Endothelial cell of umbilical vein (primary cell): ENCODE results near the gene HUWE1. TPM values are rescaled to one million over a fixed set of nuclear protein-coding genes. Genes with fewer than 3 reads are reported as not detected.
A peak's percentile ranks its signal among the peaks of the same experiment; 100 is the strongest.

Experiments
- Bru-seq: library from RNA; stranded (reverse); fragments of 400-500 nt; gene quantifications from one replicate; lab custom pipeline; 2021; lab: Mats Ljungman, UMichigan
- BruChase-seq, 2 experiments: library from RNA; stranded (reverse); fragments of 400-500 nt; gene quantifications; one replicate each; lab custom pipeline; 2021; lab: Mats Ljungman, UMichigan
- BruUV-seq: library from RNA; stranded (reverse); fragments of 400-500 nt; replicated peaks from 2 replicates; lab custom pipeline; 2021; lab: Mats Ljungman, UMichigan
- CTCF ChIA-PET: fragments of 300-600, 350-600 bp; sonication (Branson Sonifier 250); formaldehyde crosslinking; loops from one replicate; lab custom pipeline; 2021; ENCODE audit warnings: antibody characterized with exemption, inconsistent platforms; lab: Charles Lee
- POLR2A ChIA-PET: fragments of 300-600, 350-600 bp; sonication (Branson Sonifier 250); formaldehyde crosslinking; loops from one replicate; lab custom pipeline; 2021; ENCODE audit warnings: antibody characterized with exemption, inconsistent platforms; lab: Charles Lee
- DNase-seq: peaks from one replicate; pipeline ENCODE4 v3.0.0-alpha.2; 2011; ENCODE audit warnings: low read depth, low spot score
- FAIRE-seq: peaks from 2 replicates; lab custom pipeline; 2011; peaks lifted over from hg19 to GRCh38; lab: Jason Lieb, UNC
- H2AFZ ChIP-seq: 2 replicates; pipeline ENCODE4 v1.6.0; 2012; ENCODE audit warnings: low read depth, low read length, control low read depth, inconsistent platforms
- H3K27ac ChIP-seq: 2 replicates; pipeline ENCODE4 v1.5.1; 2011; ENCODE audit warnings: low read depth, mild to moderate bottlenecking, control low read depth, low read length, moderate library complexity; ENCODE audit not compliant: insufficient read depth
- H3K27me3 ChIP-seq, 2 experiments: 2 replicates each; pipeline versions ENCODE4 v1.6.0 to v1.6.1; 2011; ENCODE audit warnings: low read length in 2 of 2, mixed read lengths in 1 of 2; ENCODE audit not compliant: control insufficient read depth in 2 of 2, insufficient read depth in 2 of 2
- H3K36me3 ChIP-seq, 2 experiments: 2 replicates in 1 of 2; 3 replicates in 1 of 2; pipeline ENCODE4 v1.5.1; 2011; ENCODE audit warnings: low read length in 2 of 2, mild to moderate bottlenecking in 1 of 2, moderate library complexity in 1 of 2; ENCODE audit not compliant: control insufficient read depth in 2 of 2, insufficient read depth in 2 of 2; ENCODE audit errors: extremely low read depth in 1 of 2
- H3K4me1 ChIP-seq: 3 replicates; pipeline ENCODE4 v1.5.1; 2011; ENCODE audit warnings: mild to moderate bottlenecking, low read length; ENCODE audit not compliant: control insufficient read depth, insufficient read depth; ENCODE audit errors: extremely low read depth
- H3K4me2 ChIP-seq: 2 replicates; pipeline ENCODE4 v1.6.1; 2011; ENCODE audit warnings: low read length, control low read depth, mixed read lengths; ENCODE audit not compliant: insufficient read depth
- H3K4me3 ChIP-seq, 3 experiments: fragments of 200-600 bp in 1 of 3; sonication (generic), shearing (Covaris generic) in 1 of 3; replicated peaks in 1 of 3; 2 replicates each; pipeline ENCODE4 v1.5.1; 2011 to 2016; ENCODE audit warnings: control low read depth in 3 of 3, low read length in 3 of 3, mild to moderate bottlenecking in 2 of 3, inconsistent platforms in 1 of 3, low read depth in 1 of 3, moderate library complexity in 1 of 3; ENCODE audit not compliant: insufficient read depth in 1 of 3
- H3K79me2 ChIP-seq: 2 replicates; pipeline ENCODE4 v1.6.0; 2012; ENCODE audit warnings: low read length, inconsistent platforms; ENCODE audit not compliant: control insufficient read depth, insufficient read depth
- H3K9ac ChIP-seq: replicated peaks from 2 replicates; pipeline ENCODE3; 2011; ENCODE audit warnings: low read length, control low read depth; ENCODE audit not compliant: insufficient read depth; ENCODE audit errors: extremely low read depth
- H3K9me1 ChIP-seq: replicated peaks from 3 replicates; pipeline ENCODE4 v1.6.0; 2011; ENCODE audit warnings: mild to moderate bottlenecking, low read length; ENCODE audit not compliant: control insufficient read depth, insufficient read depth; ENCODE audit errors: extremely low read depth
- H3K9me3 ChIP-seq: replicated peaks from 2 replicates; pipeline ENCODE4 v1.5.1; 2012; ENCODE audit warnings: low read length, inconsistent platforms; ENCODE audit not compliant: control insufficient read depth, insufficient read depth
- H4K20me1 ChIP-seq: replicated peaks from 2 replicates; pipeline ENCODE3; 2011; ENCODE audit warnings: mild to moderate bottlenecking, low read length; ENCODE audit not compliant: control insufficient read depth, insufficient read depth; ENCODE audit errors: extremely low read depth
- FOS ChIP-seq: IDR thresholded peaks from 2 replicates; pipeline ENCODE4 v1.6.1; 2011; ENCODE audit warnings: mild to moderate bottlenecking, low read length, moderate library complexity, borderline replicate concordance; ENCODE audit not compliant: insufficient read depth
- GATA2 ChIP-seq: IDR thresholded peaks from 2 replicates; pipeline ENCODE4 v1.7.0; 2011; ENCODE audit warnings: low read depth, mild to moderate bottlenecking, moderate library complexity, mixed read lengths, low read length; ENCODE audit not compliant: insufficient read length, insufficient read depth
- JUN ChIP-seq: IDR thresholded peaks from 2 replicates; pipeline ENCODE4 v1.6.1; 2011; ENCODE audit warnings: borderline replicate concordance, low read depth; ENCODE audit not compliant: insufficient read length, insufficient read depth
- MAX ChIP-seq: IDR thresholded peaks from 2 replicates; pipeline ENCODE4 v1.6.1; 2011; ENCODE audit not compliant: insufficient read depth, insufficient read length
- POLR2A ChIP-seq: IDR thresholded peaks from 2 replicates; pipeline ENCODE4 v1.6.1; 2012; ENCODE audit warnings: low read depth, mild to moderate bottlenecking, control low read depth, low read length
- POLR2AphosphoS5 ChIP-seq: IDR thresholded peaks from 2 replicates; pipeline ENCODE4 v1.6.1; 2012; ENCODE audit warnings: low read depth, mild to moderate bottlenecking, control low read depth, low read length, moderate library complexity; ENCODE audit not compliant: insufficient read depth
- dilution Hi-C: fragments of 300-500 bp; cut with MboI; formaldehyde crosslinking; loops from one replicate; pipeline ENCODE4 v1.15.0; 2019; ENCODE audit warnings: low sequenced_read_pairs; ENCODE audit not compliant: extremely low pct_ligation_motif_present
- intact Hi-C: fragments of 100-400 bp; cut with micrococcal nuclease; formaldehyde crosslinking; loops from one replicate; pipeline ENCODE4 v1.10.0; 2022
- long read RNA-seq: library from polyadenylated mRNA; stranded (forward); transcript quantifications from one replicate; pipeline ENCODE4 v2.0.0, GENCODE V29; 2021
- polyA minus RNA-seq, 3 experiments: library from RNA; depleted of rRNA, polyadenylated mRNA; stranded (reverse); fragments of >200 nt; gene quantifications; 1 replicate in 1 of 3; 2 replicates in 2 of 3; pipeline ENCODE4 v1.2.3, GENCODE V29; 2011
- polyA plus RNA-seq, 4 experiments: library from polyadenylated mRNA; depleted of rRNA in 3 of 4; stranded (reverse) in 3 of 4; unstranded in 1 of 4; fragments of >200 nt; gene quantifications; 2 replicates each; pipeline versions ENCODE4 v1.2.1 to v1.2.3, GENCODE V29; 2011 to 2012; ENCODE audit warnings: missing spikeins in 1 of 4
- total RNA-seq: library from RNA; stranded (reverse); gene quantifications from 2 replicates; pipeline ENCODE4 v1.2.3, GENCODE V29; 2021

The HUWE1 gene
- total RNA-seq: 193 and 210 TPM in 2 replicates
- 66.6 and 81.8 TPM in 2 replicates for polyA plus RNA-seq
- polyA plus RNA-seq (2011; cell fraction: cytosol; rRNA removed): 72.3 TPM in 2 replicates
- polyA plus RNA-seq (2011; cell fraction: nucleus; rRNA removed): 207 and 232 TPM in 2 replicates
- 107 and 113 TPM in 2 replicates for polyA plus RNA-seq (2012)
- polyA minus RNA-seq: 367 and 452 TPM in 2 replicates
- 244 TPM for polyA minus RNA-seq (2011; cell fraction: cytosol; rRNA and poly(A)+ RNA removed)
- polyA minus RNA-seq (2011; cell fraction: nucleus; rRNA and poly(A)+ RNA removed): 265 and 410 TPM in 2 replicates
- percentile 93 among the genes with signal in this experiment for Bru-seq, nascent RNA
- percentile 93 among the genes with signal in this experiment for BruChase-seq, experiment 1, labeled RNA remaining after a 6-hour chase
- BruChase-seq, experiment 2, labeled RNA remaining after a 2-hour chase: percentile 90 among the genes with signal in this experiment
- long read RNA-seq, partial matches to known transcripts: 74 of 81 reads
- long read RNA-seq, other reads (novel, unspliced or antisense): 7 of 81 reads

- H3K79me2 ChIP-seq: peaks cover 33% of the 10 kb centered on the region
- H3K4me1 ChIP-seq: peaks cover 23% of the 10 kb centered on the region
- DNase-seq (peak; percentile 77), FAIRE-seq (peak; percentile 89)
- peak within 1 kb of the TSS; percentile 82 for H3K9ac ChIP-seq
- H4K20me1 ChIP-seq: no peaks in the 10 kb centered on the region
- H2AFZ ChIP-seq: peak within 1 kb of the TSS; percentile 92
- H3K4me2 ChIP-seq: peak within 1 kb of the TSS; percentile 98
- peak within 1 kb of the TSS; percentile 72 for H3K27ac ChIP-seq
- CTCF ChIA-PET: no interaction called here
- peak within 1 kb of the TSS; percentile 40 to 86 (median 77) for H3K4me3 ChIP-seq
- no TSS peak for BruUV-seq
- H3K9me3 ChIP-seq: no peaks in the 10 kb centered on the region
- H3K27me3 ChIP-seq: no peaks in the 10 kb centered on the region
- peaks cover 2 to 3% of the 10 kb centered on the region in 2 experiments for H3K36me3 ChIP-seq
- dilution Hi-C loops (no loop called here), intact Hi-C loops (loop anchor here (1.0 to 10.0 kb wide), 4 partner anchors 146 to 1478 kb away; partner anchors contain the start of genes FAM120C and MAGED2)
- H3K9me1 ChIP-seq: no peaks in the 10 kb centered on the region
- TF ChIP-seq POLR2AphosphoS5 (peak; percentile 35), GATA2 (no peak)
- POLR2A ChIA-PET: interaction anchor here (0.6 kb wide), 1 partner anchor 357 kb away, joined by 3 read pairs; no protein-coding TSS in a partner anchor
These were observed at the start of gene HUWE1 for GRCh38 chrX:53686151-53686885. TSS of gene HUWE1 (minus strand) at chrX:53686719. CDS start at chrX:53654107, 32,612 bp downstream.

GRCh38 chrX:53732797-53733196, 46.3 kb upstream of the HUWE1 start:
- Histone ChIP-seq H3K27me3 (no peaks in the 10 kb centered on the region), H3K36me3 (no peaks in the 10 kb centered on the region), H3K27ac (no peak overlapping the region), H3K4me2 (no peak overlapping the region), H3K4me3 (no peak overlapping the region), H3K9me1 (no peaks in the 10 kb centered on the region), H3K4me1 (no peaks in the 10 kb centered on the region), H2AFZ (no peak overlapping the region), H4K20me1 (no peaks in the 10 kb centered on the region), H3K9me3 (no peaks in the 10 kb centered on the region), H3K79me2 (no peaks in the 10 kb centered on the region), H3K9ac (no peak overlapping the region)
- BruUV-seq: no TSS peak
- no peak for TF ChIP-seq POLR2AphosphoS5
- TF ChIP-seq POLR2A: no peak
- TF ChIP-seq FOS: no peak
- no peak for TF ChIP-seq MAX
- no peak for TF ChIP-seq JUN
- TF ChIP-seq GATA2: no peak
- FAIRE-seq: peak; percentile 35
- POLR2A ChIA-PET: no interaction called here
- dilution Hi-C loops (no loop called here), intact Hi-C loops (no loop called here)
- CTCF ChIA-PET: no interaction called here
- no peak for DNase-seq
